Ishikawa (cell line): ENCODE measurements around the gene MYO3A.

Experiments
- CEBPB ChIP-seq: IDR thresholded peaks from 2 replicates; pipeline ENCODE4 v1.6.1; 2012
- CREB1 ChIP-seq: IDR thresholded peaks from 2 replicates; pipeline ENCODE4 v1.6.1; 2012; ENCODE audit warnings: low read depth
- EGR1 ChIP-seq: IDR thresholded peaks from 2 replicates; pipeline ENCODE4 v1.6.1; 2012
- EP300 ChIP-seq: IDR thresholded peaks from 2 replicates; pipeline ENCODE4 v1.6.1; 2012; ENCODE audit warnings: borderline replicate concordance
- FOXM1 ChIP-seq: IDR thresholded peaks from 2 replicates; pipeline ENCODE4 v1.6.1; 2012; ENCODE audit warnings: low read depth, borderline replicate concordance
- NFIC ChIP-seq: IDR thresholded peaks from 2 replicates; pipeline ENCODE4 v1.6.1; 2012
- RAD21 ChIP-seq: IDR thresholded peaks from 2 replicates; pipeline ENCODE4 v1.6.1; 2012; ENCODE audit warnings: low read depth
- TCF12 ChIP-seq: IDR thresholded peaks from 2 replicates; pipeline ENCODE4 v1.6.1; 2012; ENCODE audit warnings: low read depth
- YY1 ChIP-seq: IDR thresholded peaks from 2 replicates; pipeline ENCODE4 v1.6.1; 2012; ENCODE audit warnings: low read depth
- ZBTB7A ChIP-seq: IDR thresholded peaks from 2 replicates; pipeline ENCODE4 v1.6.1; 2012; ENCODE audit warnings: low read depth
- TF ChIP-seq, protein P1 (sequence below): IDR thresholded peaks from 2 replicates; pipeline ENCODE4 v1.6.1; 2012
- TF ChIP-seq, protein P2 (sequence below): IDR thresholded peaks from 2 replicates; pipeline ENCODE4 v1.6.1; 2012; ENCODE audit warnings: low read depth, mild to moderate bottlenecking

DNA sequence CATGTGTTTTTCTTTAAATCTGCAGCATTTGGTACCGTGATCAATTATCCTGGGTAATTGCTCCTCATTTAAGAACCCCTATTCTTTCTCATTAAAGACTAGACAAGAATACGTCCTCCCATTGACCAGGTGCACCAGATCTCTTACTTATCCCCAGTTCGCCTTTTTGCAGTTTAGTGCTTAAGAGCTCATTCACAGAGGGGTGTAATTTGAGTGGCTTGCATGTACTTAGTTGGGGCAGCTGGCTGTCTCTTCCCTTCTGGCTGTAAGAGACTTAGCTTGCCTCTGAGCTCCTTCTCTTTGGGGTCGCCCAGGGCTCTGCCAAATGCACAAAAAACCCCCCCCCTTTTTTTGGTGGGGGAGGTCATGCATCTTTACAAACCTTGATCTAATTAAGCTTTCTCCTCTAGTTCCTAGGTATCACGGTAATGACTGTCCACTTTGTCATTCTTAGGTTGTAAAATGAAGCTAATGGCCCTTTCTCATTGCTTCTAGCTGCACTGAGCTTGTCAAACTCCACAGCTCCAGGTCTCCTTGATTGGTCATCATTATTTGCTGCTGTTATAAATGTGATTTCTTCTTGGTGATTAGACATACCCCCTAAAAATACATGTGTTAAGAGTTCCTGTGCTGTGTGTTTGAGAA is 308.8 kb downstream of the MYO3A start:
- no peak for TF ChIP-seq RAD21
- TF ChIP-seq FOXM1 = no peak
- TF ChIP-seq NFIC = no peak
- no peak for TF ChIP-seq YY1
- TF ChIP-seq, protein P1, sequence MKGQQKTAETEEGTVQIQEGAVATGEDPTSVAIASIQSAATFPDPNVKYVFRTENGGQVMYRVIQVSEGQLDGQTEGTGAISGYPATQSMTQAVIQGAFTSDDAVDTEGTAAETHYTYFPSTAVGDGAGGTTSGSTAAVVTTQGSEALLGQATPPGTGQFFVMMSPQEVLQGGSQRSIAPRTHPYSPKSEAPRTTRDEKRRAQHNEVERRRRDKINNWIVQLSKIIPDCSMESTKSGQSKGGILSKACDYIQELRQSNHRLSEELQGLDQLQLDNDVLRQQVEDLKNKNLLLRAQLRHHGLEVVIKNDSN = no peak
- TF ChIP-seq, protein P2, sequence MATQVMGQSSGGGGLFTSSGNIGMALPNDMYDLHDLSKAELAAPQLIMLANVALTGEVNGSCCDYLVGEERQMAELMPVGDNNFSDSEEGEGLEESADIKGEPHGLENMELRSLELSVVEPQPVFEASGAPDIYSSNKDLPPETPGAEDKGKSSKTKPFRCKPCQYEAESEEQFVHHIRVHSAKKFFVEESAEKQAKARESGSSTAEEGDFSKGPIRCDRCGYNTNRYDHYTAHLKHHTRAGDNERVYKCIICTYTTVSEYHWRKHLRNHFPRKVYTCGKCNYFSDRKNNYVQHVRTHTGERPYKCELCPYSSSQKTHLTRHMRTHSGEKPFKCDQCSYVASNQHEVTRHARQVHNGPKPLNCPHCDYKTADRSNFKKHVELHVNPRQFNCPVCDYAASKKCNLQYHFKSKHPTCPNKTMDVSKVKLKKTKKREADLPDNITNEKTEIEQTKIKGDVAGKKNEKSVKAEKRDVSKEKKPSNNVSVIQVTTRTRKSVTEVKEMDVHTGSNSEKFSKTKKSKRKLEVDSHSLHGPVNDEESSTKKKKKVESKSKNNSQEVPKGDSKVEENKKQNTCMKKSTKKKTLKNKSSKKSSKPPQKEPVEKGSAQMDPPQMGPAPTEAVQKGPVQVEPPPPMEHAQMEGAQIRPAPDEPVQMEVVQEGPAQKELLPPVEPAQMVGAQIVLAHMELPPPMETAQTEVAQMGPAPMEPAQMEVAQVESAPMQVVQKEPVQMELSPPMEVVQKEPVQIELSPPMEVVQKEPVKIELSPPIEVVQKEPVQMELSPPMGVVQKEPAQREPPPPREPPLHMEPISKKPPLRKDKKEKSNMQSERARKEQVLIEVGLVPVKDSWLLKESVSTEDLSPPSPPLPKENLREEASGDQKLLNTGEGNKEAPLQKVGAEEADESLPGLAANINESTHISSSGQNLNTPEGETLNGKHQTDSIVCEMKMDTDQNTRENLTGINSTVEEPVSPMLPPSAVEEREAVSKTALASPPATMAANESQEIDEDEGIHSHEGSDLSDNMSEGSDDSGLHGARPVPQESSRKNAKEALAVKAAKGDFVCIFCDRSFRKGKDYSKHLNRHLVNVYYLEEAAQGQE = no peak
- TF ChIP-seq EP300 = no peak
- no peak for TF ChIP-seq CREB1
- no peak for TF ChIP-seq EGR1
- no peak for TF ChIP-seq CEBPB
- no peak for TF ChIP-seq TCF12
- no peak for TF ChIP-seq ZBTB7A
